OCI-LY1 (cell line): Measurements from ENCODE around the gene PRR33.

Experiments used
- H2AFZ ChIP-seq: fragments of 200-600 bp; sonication (generic), shearing (Covaris generic); 2 replicates; pipeline ENCODE4 v1.6.0; 2014; ENCODE audit warnings: antibody characterized with exemption, mild to moderate bottlenecking, low read length
- H3F3A ChIP-seq: fragments of 200-600 bp; sonication (generic), shearing (Covaris generic); 2 replicates; pipeline ENCODE4 v1.6.0; 2014; ENCODE audit warnings: mild to moderate bottlenecking, antibody characterized with exemption, low read length, moderate library complexity; ENCODE audit not compliant: insufficient read depth
- H3K27ac ChIP-seq: fragments of 200-600 bp; sonication (generic); 2 replicates; pipeline ENCODE4 v1.5.1; 2014; ENCODE audit warnings: low read length, mixed run types, mild to moderate bottlenecking, low read depth; ENCODE audit not compliant: poor library complexity, severe bottlenecking
- H3K27me3 ChIP-seq: fragments of 200-600 bp; sonication (generic); 2 replicates; pipeline ENCODE4 v1.6.0; 2014; ENCODE audit warnings: antibody characterized with exemption, mild to moderate bottlenecking, low read length, moderate library complexity; ENCODE audit not compliant: insufficient read depth
- H3K36me3 ChIP-seq: fragments of 200-600 bp; sonication (generic); 2 replicates; pipeline ENCODE4 v1.6.1; 2014; ENCODE audit warnings: mild to moderate bottlenecking, antibody characterized with exemption, low read length, moderate library complexity, mixed read lengths; ENCODE audit not compliant: insufficient read depth
- H3K4me1 ChIP-seq: fragments of 200-600 bp; sonication (generic); 2 replicates; pipeline ENCODE4 v1.5.1; 2014; ENCODE audit warnings: mild to moderate bottlenecking, low read length, moderate library complexity; ENCODE audit not compliant: insufficient read depth, severe bottlenecking
- H3K4me2 ChIP-seq: fragments of 200-600 bp; sonication (generic), shearing (Covaris generic); 2 replicates; pipeline ENCODE4 v1.6.1; 2014; ENCODE audit warnings: low read length
- H3K4me3 ChIP-seq: fragments of 200-600 bp; sonication (generic); 2 replicates; pipeline ENCODE4 v1.5.1; 2014; ENCODE audit warnings: low read length, low read depth, mild to moderate bottlenecking, mixed read lengths; ENCODE audit not compliant: poor library complexity, severe bottlenecking
- H3K79me2 ChIP-seq: fragments of 200-600 bp; shearing (Covaris generic); 2 replicates; pipeline ENCODE4 v1.6.1; 2016; ENCODE audit warnings: mixed run types, low read length, mixed read lengths; ENCODE audit not compliant: insufficient read depth
- H3K9ac ChIP-seq: fragments of 200-600 bp; sonication (generic), shearing (Covaris generic); 2 replicates; pipeline ENCODE4 v1.6.1; 2014; ENCODE audit warnings: mild to moderate bottlenecking, low read length, mixed read lengths
- H3K9me2 ChIP-seq: fragments of 200-600 bp; sonication (generic), shearing (Covaris generic); 2 replicates; pipeline ENCODE4 v1.6.1; 2014; ENCODE audit warnings: low read depth, mild to moderate bottlenecking, low read length, mixed read lengths
- H3K9me3 ChIP-seq: fragments of 200-600 bp; shearing (Covaris generic); 2 replicates; pipeline ENCODE4 v1.6.1; 2014; ENCODE audit warnings: low read length, mixed read lengths
- H4K20me1 ChIP-seq: fragments of 200-600 bp; sonication (generic), shearing (Covaris generic); 2 replicates; pipeline ENCODE4 v1.6.0; 2016; ENCODE audit warnings: mild to moderate bottlenecking, low read length; ENCODE audit not compliant: insufficient read depth
- CTCF ChIP-seq: fragments of 200-600 bp; sonication (generic), shearing (Covaris generic); IDR thresholded peaks from 2 replicates; pipeline ENCODE4 v1.5.1; 2017; ENCODE audit warnings: mild to moderate bottlenecking, antibody characterized with exemption, low read length, moderate library complexity, mixed read lengths
- EZH2 ChIP-seq: fragments of 200-600 bp; sonication (generic), shearing (Covaris generic); IDR thresholded peaks from 2 replicates; pipeline ENCODE4 v1.8.0; 2017; ENCODE audit warnings: borderline replicate concordance, mixed run types, mild to moderate bottlenecking, antibody characterized with exemption, low read length, moderate library complexity, mixed read lengths

The PRR33 gene

GRCh38 chr11:1908618-1909017 lies 16.9 kb upstream of the PRR33 start:
- Histone ChIP-seq H3K9me2 (no peaks in the 10 kb centered on the region), H2AFZ (no peak overlapping the region), H3K4me1 (no peaks in the 10 kb centered on the region), H3K9me3 (no peaks in the 10 kb centered on the region), H3K9ac (no peak overlapping the region), H3K27me3 (no peaks in the 10 kb centered on the region), H4K20me1 (no peaks in the 10 kb centered on the region), H3K4me3 (no peak overlapping the region), H3F3A (no peaks in the 10 kb centered on the region), H3K36me3 (no peaks in the 10 kb centered on the region), H3K27ac (no peak overlapping the region), H3K4me2 (no peak overlapping the region), H3K79me2 (no peaks in the 10 kb centered on the region)
- TF ChIP-seq EZH2 (no peak), CTCF (no peak)

GRCh38 chr11:1906611-1907423 lies 15.1 kb upstream of the PRR33 start:
- H2AFZ ChIP-seq, result no peak overlapping the region
- no peak overlapping the region for H3K9ac ChIP-seq
- no peaks in the 10 kb centered on the region for H3K9me2 ChIP-seq
- H3K27me3 ChIP-seq, result no peaks in the 10 kb centered on the region
- H3K36me3 ChIP-seq, result no peaks in the 10 kb centered on the region
- no peaks in the 10 kb centered on the region for H3K9me3 ChIP-seq
- H3F3A ChIP-seq, result no peaks in the 10 kb centered on the region
- H3K4me2 ChIP-seq, result no peak overlapping the region
- no peaks in the 10 kb centered on the region for H3K4me1 ChIP-seq
- no peaks in the 10 kb centered on the region for H3K79me2 ChIP-seq
- H3K27ac ChIP-seq, result no peak overlapping the region
- no peak for TF ChIP-seq CTCF
- no peak for TF ChIP-seq EZH2
- H3K4me3 ChIP-seq, result no peak overlapping the region
- no peaks in the 10 kb centered on the region for H4K20me1 ChIP-seq

- no peaks in the 10 kb centered on the region for H3K79me2 ChIP-seq
- no peaks in the 10 kb centered on the region for H3K9me2 ChIP-seq
- H2AFZ ChIP-seq, result no peak overlapping the region
- H3K4me2 ChIP-seq, result no peak overlapping the region
- H3F3A ChIP-seq, result no peaks in the 10 kb centered on the region
- H3K27me3 ChIP-seq, result no peaks in the 10 kb centered on the region
- no peaks in the 10 kb centered on the region for H3K9me3 ChIP-seq
- H3K9ac ChIP-seq, result no peak overlapping the region
- H3K27ac ChIP-seq, result no peak overlapping the region
- no peaks in the 10 kb centered on the region for H4K20me1 ChIP-seq
- no peak overlapping the region for H3K4me3 ChIP-seq
- H3K4me1 ChIP-seq, result no peaks in the 10 kb centered on the region
- H3K36me3 ChIP-seq, result no peaks in the 10 kb centered on the region
- TF ChIP-seq EZH2 (no peak), CTCF (no peak)
Observed at GRCh38 chr11:1906181-1906580, 14.5 kb upstream of the PRR33 start.
